Calu3 (cell line): ENCODE measurements around the gene IL19. TPM values are rescaled to one million over a fixed set of nuclear protein-coding genes. Genes with fewer than 3 reads are reported as not detected.

ENCODE experiments used
- BruUV-seq: library from RNA; stranded (reverse); fragments of 400-500 nt; replicated peaks from 2 replicates; lab custom pipeline; 2021; lab: Mats Ljungman, UMichigan
- CTCF ChIA-PET: fragments of 300-600 bp; sonication (Branson Sonifier 250); formaldehyde crosslinking; loops from one replicate; lab custom pipeline; 2022; ENCODE audit warnings: antibody characterized with exemption; lab: Charles Lee
- DNase-seq: peaks from one replicate; pipeline ENCODE4 v3.0.0; 2022
- H3K27ac Mint-ChIP-seq: one replicate; pipeline ENCODE4 v1.8.0; 2022; ENCODE audit warnings: mixed read lengths; ENCODE audit not compliant: unreplicated experiment
- H3K27me3 Mint-ChIP-seq: one replicate; pipeline ENCODE4 v1.8.0; 2022; ENCODE audit warnings: mixed read lengths; ENCODE audit not compliant: unreplicated experiment
- H3K36me3 Mint-ChIP-seq: one replicate; pipeline ENCODE4 v1.8.0; 2022; ENCODE audit warnings: mild to moderate bottlenecking, moderate library complexity, mixed read lengths; ENCODE audit not compliant: insufficient read depth, unreplicated experiment
- H3K4me1 Mint-ChIP-seq: one replicate; pipeline ENCODE4 v1.8.0; 2022; ENCODE audit warnings: mild to moderate bottlenecking, low read depth, mixed read lengths; ENCODE audit not compliant: unreplicated experiment
- H3K4me3 Mint-ChIP-seq: one replicate; pipeline ENCODE4 v1.8.0; 2022; ENCODE audit warnings: mild to moderate bottlenecking, low read depth, moderate library complexity, mixed read lengths; ENCODE audit not compliant: unreplicated experiment
- H3K9me3 Mint-ChIP-seq: one replicate; pipeline ENCODE4 v1.8.0; 2022; ENCODE audit warnings: low read depth, mixed read lengths; ENCODE audit not compliant: unreplicated experiment
- intact Hi-C: fragments of 100-400 bp; cut with micrococcal nuclease; formaldehyde crosslinking; loops from one replicate; pipeline ENCODE4 v1.10.0; 2022; ENCODE audit not compliant: unreplicated experiment
- total RNA-seq: library from RNA; stranded (reverse); gene quantifications from 2 replicates; pipeline ENCODE4 v1.2.3, GENCODE V29; 2022
- TF ChIP-seq, protein P1 (sequence below): fragments of 200-600 bp; IDR thresholded peaks from one replicate; pipeline ENCODE4 v1.8.0; 2022; ENCODE audit warnings: antibody characterized with exemption; ENCODE audit not compliant: unreplicated experiment

IL19 gene
- total RNA-seq, 1 experiment from 2014 or later: not detected

DNA sequence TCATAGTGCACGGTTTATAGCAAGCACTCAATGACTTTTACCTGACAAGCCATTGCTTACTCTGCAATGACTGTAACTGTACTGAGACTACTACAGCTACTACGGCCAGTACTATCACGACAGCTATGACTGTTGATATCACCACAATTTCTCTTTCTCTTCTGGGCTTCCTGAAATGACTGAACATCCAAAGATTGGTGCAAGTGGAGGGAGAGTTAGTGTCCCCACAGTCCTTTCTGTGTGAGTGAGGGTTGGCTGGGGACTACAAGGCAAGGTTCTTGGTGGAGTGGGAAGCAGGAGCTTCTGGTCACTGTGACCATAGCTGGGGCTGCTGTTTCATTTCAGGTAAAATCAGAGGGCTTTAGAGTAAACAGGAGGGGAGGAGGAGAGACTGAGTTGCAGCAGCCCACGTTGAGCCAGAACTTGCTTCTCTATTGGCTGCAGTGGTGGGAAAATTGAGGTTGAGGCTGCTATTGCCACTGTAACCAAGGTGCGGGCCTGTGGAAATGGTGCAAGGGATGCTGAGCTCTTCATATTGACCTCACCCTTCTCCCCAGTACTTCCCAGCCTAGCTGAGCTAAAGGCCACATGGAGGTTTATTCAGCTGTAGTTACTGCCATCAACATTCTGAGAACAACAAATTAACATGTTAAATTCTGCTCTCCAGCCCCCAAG lies 15.8 kb downstream of the IL19 start:
- Mint-ChIP-seq H3K36me3 (no peaks in the 10 kb centered on the region), H3K9me3 (no peaks in the 10 kb centered on the region), H3K27ac (no peak overlapping the region), H3K27me3 (peaks cover 77% of the 10 kb centered on the region), H3K4me1 (no peaks in the 10 kb centered on the region), H3K4me3 (no peak overlapping the region)
- CTCF ChIA-PET: no interaction called here
- no TSS peak for BruUV-seq
- no peak for DNase-seq
- intact Hi-C loops: no loop called here
- TF ChIP-seq, protein P1, sequence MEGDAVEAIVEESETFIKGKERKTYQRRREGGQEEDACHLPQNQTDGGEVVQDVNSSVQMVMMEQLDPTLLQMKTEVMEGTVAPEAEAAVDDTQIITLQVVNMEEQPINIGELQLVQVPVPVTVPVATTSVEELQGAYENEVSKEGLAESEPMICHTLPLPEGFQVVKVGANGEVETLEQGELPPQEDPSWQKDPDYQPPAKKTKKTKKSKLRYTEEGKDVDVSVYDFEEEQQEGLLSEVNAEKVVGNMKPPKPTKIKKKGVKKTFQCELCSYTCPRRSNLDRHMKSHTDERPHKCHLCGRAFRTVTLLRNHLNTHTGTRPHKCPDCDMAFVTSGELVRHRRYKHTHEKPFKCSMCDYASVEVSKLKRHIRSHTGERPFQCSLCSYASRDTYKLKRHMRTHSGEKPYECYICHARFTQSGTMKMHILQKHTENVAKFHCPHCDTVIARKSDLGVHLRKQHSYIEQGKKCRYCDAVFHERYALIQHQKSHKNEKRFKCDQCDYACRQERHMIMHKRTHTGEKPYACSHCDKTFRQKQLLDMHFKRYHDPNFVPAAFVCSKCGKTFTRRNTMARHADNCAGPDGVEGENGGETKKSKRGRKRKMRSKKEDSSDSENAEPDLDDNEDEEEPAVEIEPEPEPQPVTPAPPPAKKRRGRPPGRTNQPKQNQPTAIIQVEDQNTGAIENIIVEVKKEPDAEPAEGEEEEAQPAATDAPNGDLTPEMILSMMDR: no peak

DNA sequence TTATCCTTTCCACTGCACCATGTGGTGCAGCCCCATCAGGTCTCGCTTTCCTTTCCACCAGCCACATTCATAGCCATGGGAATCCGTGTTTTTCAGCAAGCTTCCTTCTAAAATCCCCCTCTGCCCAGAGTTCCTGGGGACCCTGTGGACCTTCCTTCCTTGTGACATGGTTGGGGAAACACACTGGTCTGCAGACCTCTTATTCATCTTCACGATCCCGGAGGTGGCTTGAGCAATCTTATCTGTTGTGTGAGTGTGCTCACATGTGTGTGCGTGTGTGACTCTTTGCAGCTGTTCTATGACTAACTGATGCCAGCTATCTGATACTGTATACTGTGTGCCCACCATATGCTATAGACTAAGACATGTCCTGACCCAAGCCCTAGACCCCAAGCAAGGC lies 17.3 kb downstream of the IL19 start:
- BruUV-seq: no TSS peak
- TF ChIP-seq, protein P1: no peak
- Mint-ChIP-seq H3K4me3 (no peak overlapping the region), H3K27ac (no peak overlapping the region), H3K4me1 (no peaks in the 10 kb centered on the region), H3K9me3 (no peaks in the 10 kb centered on the region), H3K36me3 (no peaks in the 10 kb centered on the region), H3K27me3 (peaks cover 92% of the 10 kb centered on the region)
- intact Hi-C loops: no loop called here
- CTCF ChIA-PET: no interaction called here
- DNase-seq: no peak

DNA sequence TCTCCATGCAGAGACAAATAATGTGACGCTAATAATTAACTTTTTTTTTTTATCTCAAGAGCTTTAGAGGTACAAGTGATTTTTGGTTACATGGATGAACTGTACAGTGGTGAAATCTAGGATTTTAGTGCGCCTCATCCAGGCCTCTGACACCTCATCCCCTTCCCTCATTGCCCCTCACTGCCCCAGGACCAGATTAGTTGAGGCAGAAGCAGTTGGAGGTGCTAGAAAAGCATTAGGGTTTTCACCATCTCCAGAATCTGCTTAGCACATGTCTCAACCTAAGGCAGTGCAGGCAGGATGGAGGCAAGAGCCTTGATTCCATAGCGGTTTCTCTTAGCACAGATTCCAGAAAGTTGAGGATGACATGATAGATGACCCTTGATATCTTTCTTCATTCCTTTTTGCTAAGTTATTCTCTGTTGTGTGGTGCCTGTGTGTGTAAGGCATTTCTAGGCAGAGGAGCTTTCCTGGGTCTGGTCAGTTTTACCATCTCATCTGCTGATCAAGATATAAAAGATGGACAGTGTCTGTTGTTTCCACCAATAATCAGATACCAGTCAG lies 18.0 kb downstream of the IL19 start:
- Mint-ChIP-seq H3K9me3 (no peaks in the 10 kb centered on the region), H3K36me3 (no peaks in the 10 kb centered on the region), H3K4me1 (no peaks in the 10 kb centered on the region), H3K27me3 (peaks cover 97% of the 10 kb centered on the region), H3K27ac (no peak overlapping the region), H3K4me3 (no peak overlapping the region)
- no TSS peak for BruUV-seq
- intact Hi-C loops: no loop called here
- CTCF ChIA-PET: no interaction called here
- TF ChIP-seq, protein P1: no peak
- DNase-seq: no peak

DNA sequence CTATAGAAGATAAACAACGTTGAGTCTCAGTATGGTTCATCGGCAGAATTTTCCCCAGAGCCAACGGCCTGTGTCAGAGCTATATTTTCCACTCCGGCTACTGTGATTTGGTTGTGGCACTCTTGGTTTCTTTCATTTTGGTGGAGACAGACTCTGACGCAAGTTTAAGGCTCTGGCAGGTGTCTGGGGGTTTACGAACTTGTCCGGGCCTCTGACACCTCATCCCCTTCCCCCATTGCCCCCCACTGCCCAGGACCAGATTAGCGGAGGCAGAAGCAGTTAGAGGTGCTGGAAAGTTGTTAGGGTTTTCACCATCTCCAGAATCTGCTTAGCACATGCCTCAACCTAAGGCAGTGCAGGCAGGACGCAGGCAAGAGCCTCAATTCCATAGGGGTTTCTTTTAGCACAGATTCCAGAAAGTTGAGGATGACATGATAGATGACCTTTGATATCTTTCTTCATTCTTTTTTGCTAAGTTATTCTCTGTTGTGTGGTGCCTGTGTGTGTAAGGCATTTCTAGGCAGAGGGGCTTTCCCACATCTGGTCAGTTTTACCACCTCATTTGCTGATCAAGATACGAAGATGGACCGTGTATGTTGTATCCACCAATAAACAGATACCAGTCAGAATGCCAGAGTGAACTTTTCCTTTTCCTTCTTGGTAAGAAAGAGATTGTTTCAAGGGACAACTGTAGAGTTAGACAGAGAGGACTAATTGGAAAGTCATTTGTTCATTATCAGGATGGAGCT lies 20.1 kb downstream of the IL19 start:
- TF ChIP-seq, protein P1: no peak
- H3K9me3 Mint-ChIP-seq: no peaks in the 10 kb centered on the region
- no peak for DNase-seq
- H3K27ac Mint-ChIP-seq: no peak overlapping the region
- CTCF ChIA-PET: no interaction called here
- no peaks in the 10 kb centered on the region for H3K36me3 Mint-ChIP-seq
- H3K4me1 Mint-ChIP-seq: no peaks in the 10 kb centered on the region
- intact Hi-C loops: no loop called here
- no TSS peak for BruUV-seq
- H3K27me3 Mint-ChIP-seq: peaks cover 98% of the 10 kb centered on the region
- no peak overlapping the region for H3K4me3 Mint-ChIP-seq
